ENCODE data around the gene LRRC14B. TPM values are rescaled to one million over a fixed set of nuclear protein-coding genes. Genes with fewer than 3 reads are reported as not detected.

Gene LRRC14B
- total RNA-seq, 4 donors from 2014 or later: not detected

GRCh38 chr5:187042-187431 lies 4.3 kb upstream of the LRRC14B start:
- peaks cover 22% of the 10 kb centered on the region for H3K27me3 ChIP-seq
- WGBS, 2 donors (ENCODE audit: low coverage in 1 of 2): no CpG with 5 or more reads among the region's 13 CpGs
- H3K4me3 ChIP-seq: no peak overlapping the region
- H3K4me1 ChIP-seq: peaks cover 0 to 37% (median 4%) of the 10 kb centered on the region in 3 donors
- TF ChIP-seq CTCF (IDR thresholded peaks at IDR 0.05) (no peak), POLR2AphosphoS5 (IDR thresholded peaks at IDR 0.05) (no peak), POLR2A (IDR thresholded peaks at IDR 0.05) (no peak), EP300 (IDR thresholded peaks at IDR 0.05) (no peak)
- no peak overlapping the region for H3K27ac ChIP-seq
- no peaks in the 10 kb centered on the region for H3K36me3 ChIP-seq
- no peaks in the 10 kb centered on the region for H3K9me3 ChIP-seq
- ATAC-seq: no peak

GRCh38 chr5:187617-188451 lies 3.5 kb upstream of the LRRC14B start:
- peaks cover 0 to 37% (median 4%) of the 10 kb centered on the region in 3 donors for H3K4me1 ChIP-seq
- peak overlapping the region in 1 of 2 donors; percentile 39 for H3K4me3 ChIP-seq
- ATAC-seq: no peak
- H3K27me3 ChIP-seq: peaks cover 20% of the 10 kb centered on the region
- H3K36me3 ChIP-seq: no peaks in the 10 kb centered on the region
- no CpG with 5 or more reads among the region's 21 CpGs for WGBS, 2 donors (ENCODE audit: low coverage in 1 of 2)
- TF ChIP-seq POLR2AphosphoS5 (IDR thresholded peaks at IDR 0.05): no peak
- TF ChIP-seq CTCF (IDR thresholded peaks at IDR 0.05): no peak
- no peak for TF ChIP-seq EP300 (IDR thresholded peaks at IDR 0.05)
- no peak for TF ChIP-seq POLR2A (IDR thresholded peaks at IDR 0.05)
- no peak overlapping the region for H3K27ac ChIP-seq
- no peaks in the 10 kb centered on the region for H3K9me3 ChIP-seq

DNA sequence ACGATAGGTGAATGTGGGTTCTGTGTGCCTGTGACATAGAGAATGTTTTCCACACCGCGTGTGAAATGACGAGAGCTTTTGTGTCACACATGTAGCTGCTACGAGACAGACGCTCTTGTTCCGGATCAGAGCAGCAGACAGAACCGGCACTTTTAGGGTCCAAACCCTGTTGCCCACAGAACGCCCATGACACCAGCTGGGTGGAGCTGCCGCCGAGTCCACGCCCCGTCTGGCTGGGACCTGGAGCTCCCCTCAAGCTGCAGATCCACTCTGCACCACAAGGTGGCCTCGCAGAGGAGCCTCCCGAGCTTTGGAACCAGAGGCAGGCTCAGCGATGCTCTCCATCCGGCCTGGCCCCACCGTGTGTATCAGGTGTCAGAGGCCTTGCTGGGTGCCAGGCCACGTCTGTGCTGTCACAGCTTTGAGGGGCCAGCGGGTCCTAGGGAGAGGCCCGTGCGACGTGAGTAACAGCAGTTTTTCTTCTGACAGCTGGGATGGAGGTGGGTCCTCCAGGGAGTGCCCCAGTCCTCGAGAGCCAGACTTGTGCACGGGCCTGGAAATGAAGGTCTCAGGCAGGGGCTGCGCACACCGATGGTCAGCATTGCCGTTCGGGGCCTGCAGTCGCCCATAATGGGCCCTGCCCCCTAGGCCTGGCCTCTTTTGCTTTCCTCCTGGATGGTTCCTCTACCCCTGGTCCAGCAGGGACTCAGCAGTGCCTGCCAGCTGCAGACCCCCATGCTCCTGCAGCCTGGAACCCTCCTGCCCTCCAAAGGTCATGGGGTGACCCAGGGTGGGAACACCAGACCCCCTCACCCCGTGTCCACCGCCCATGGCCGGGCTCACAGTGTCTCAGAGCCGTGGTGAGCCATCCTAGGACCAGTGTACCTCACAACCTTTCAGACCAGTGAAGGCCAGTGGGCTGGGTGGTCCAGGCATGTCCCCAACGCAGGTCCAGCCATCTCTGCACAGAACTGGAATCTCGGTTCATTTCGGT lies 2.5 kb upstream of the LRRC14B start:
- Histone ChIP-seq H3K27me3 (peaks cover 24% of the 10 kb centered on the region), H3K27ac (no peak overlapping the region), H3K4me3 (peak overlapping the region in 1 of 2 donors; percentile 39), H3K9me3 (no peaks in the 10 kb centered on the region), H3K4me1 (peaks cover 0 to 37% (median 4%) of the 10 kb centered on the region in 3 donors), H3K36me3 (no peaks in the 10 kb centered on the region)
- WGBS, 2 donors (ENCODE audit: low coverage in 1 of 2): 60% methylated on average over 1 of the region's 37 CpGs; no CpG with 5 or more reads in 1 of the 2 donors
- TF ChIP-seq POLR2A (IDR thresholded peaks at IDR 0.05): no peak
- peak in 3 of 4 experiments; percentile 90 to 94 (median 93) for TF ChIP-seq CTCF (IDR thresholded peaks at IDR 0.05)
- peak; percentile 87 for ATAC-seq

- TF ChIP-seq POLR2AphosphoS5 (IDR thresholded peaks at IDR 0.05) (no peak), POLR2A (IDR thresholded peaks at IDR 0.05) (no peak), CTCF (IDR thresholded peaks at IDR 0.05) (no peak), EP300 (IDR thresholded peaks at IDR 0.05) (no peak)
- no peak overlapping the region for H3K27ac ChIP-seq
- no peaks in the 10 kb centered on the region for H3K9me3 ChIP-seq
- 100% methylated on average over 1 of the region's 10 CpGs; no CpG with 5 or more reads in 1 of the 2 donors for WGBS, 2 donors (ENCODE audit: low coverage in 1 of 2)
- H3K4me1 ChIP-seq: peaks cover 0 to 37% (median 4%) of the 10 kb centered on the region in 3 donors
- H3K27me3 ChIP-seq: peaks cover 24% of the 10 kb centered on the region
- no peaks in the 10 kb centered on the region for H3K36me3 ChIP-seq
- no peak for ATAC-seq
- no peak overlapping the region for H3K4me3 ChIP-seq
Observed at GRCh38 chr5:189486-189885, 1.8 kb upstream of the LRRC14B start.

Measured in gastroesophageal sphincter (tissue), 4 donors.